Left lung (tissue), 10 donors: Measurements from ENCODE around the gene MTA1. TPM values are rescaled to one million over a fixed set of nuclear protein-coding genes. Genes with fewer than 3 reads are reported as not detected.
A peak's percentile ranks its signal among the peaks of the same experiment; 100 is the strongest.

Source experiments
- ATAC-seq: fragments of 200-7000 bp; cut with Tn5 transposase; one replicate; pipeline ENCODE4 v1.9.1; 2020; ENCODE audit warnings: moderate library complexity
- DNase-seq, 4 donors: peaks; one replicate each; pipeline ENCODE4 v3.0.0-alpha.2; 2013 to 2020
- H3K27ac ChIP-seq, 2 donors: fragments of 200-600 bp; sonication (generic) in 1 of 2; one replicate each; pipeline versions ENCODE4 v1.5.0 to v1.8.0; 2020 to 2021
- H3K27me3 ChIP-seq, 2 donors: fragments of 200-600 bp; sonication (generic) in 1 of 2; one replicate each; pipeline versions ENCODE4 v1.5.0 to v1.8.0; 2020 to 2021
- H3K36me3 ChIP-seq, 2 donors: fragments of 200-600 bp; sonication (generic) in 1 of 2; one replicate each; pipeline versions ENCODE4 v1.5.0 to v1.8.0; 2020 to 2021
- H3K4me1 ChIP-seq, 2 donors: fragments of 200-600 bp; one replicate each; pipeline ENCODE4 v1.8.0; 2021
- H3K4me3 ChIP-seq, 2 donors: fragments of 200-600 bp; sonication (generic) in 1 of 2; one replicate each; pipeline versions ENCODE4 v1.5.0 to v1.8.0; 2020 to 2021; ENCODE audit warnings: mild to moderate bottlenecking in 1 of 2
- H3K9me3 ChIP-seq, 2 donors: fragments of 200-600 bp; sonication (generic) in 1 of 2; one replicate each; pipeline versions ENCODE4 v1.5.0 to v1.8.0; 2020 to 2021
- CTCF ChIP-seq, 2 donors: fragments of 200-600 bp; sonication (generic) in 1 of 2; IDR thresholded peaks; one replicate each; pipeline versions ENCODE4 v1.5.0 to v1.8.0; 2021; ENCODE audit warnings: antibody characterized with exemption in 2 of 2
- intact Hi-C, 2 donors: fragments of 100-400 bp; cut with DNase I; formaldehyde crosslinking; loops; one replicate each; pipeline versions ENCODE4 v1.11.2 to v1.14.2; 2022
- polyA plus RNA-seq, 6 donors: library from polyadenylated mRNA; unstranded; fragments of 120-200 nt; gene quantifications; one replicate each; pipeline ENCODE4 v1.2.1, GENCODE V29; 2013; ENCODE audit not compliant: insufficient read length in 6 of 6
- total RNA-seq, 2 donors: library from RNA; stranded (reverse); fragmentation: NEBNext Ultra II Directional; extraction: Animal tissue kit (Norgen Biotek cat#: 25700); gene quantifications; one replicate each; pipeline ENCODE4 v1.2.1, GENCODE V29; 2021
- donor health status: DM: no; HTN: yes; CAD: no.
- donor health status: DM: no; HTN: no; CAD: no.

The MTA1 gene
- total and polyA plus RNA-seq, 8 donors = 60.6 to 165 (median 118) TPM

GRCh38 chr14:105490572-105491365 is 71.1 kb downstream of the MTA1 start, which contains the start of gene TEDC1:
Gene TEDC1 (plus strand): TSS chr14:105491246. CDS start chr14:105491376, 130 bp downstream.
- H3K27me3 ChIP-seq = peaks cover 0 to 28% of the 10 kb centered on the region in 2 donors
- ATAC-seq = peak; percentile 76
- H3K4me3 ChIP-seq = peak within 1 kb of the TSS; percentile 73 to 81
- H3K27ac ChIP-seq = peak within 1 kb of the TSS; percentile 95 to 97
- peaks cover 21 to 58% of the 10 kb centered on the region in 2 donors for H3K4me1 ChIP-seq
- no peaks in the 10 kb centered on the region for H3K9me3 ChIP-seq
- DNase-seq = peak; percentile 99 to 100 (median 100)
- peaks cover 0 to 6% of the 10 kb centered on the region in 2 donors for H3K36me3 ChIP-seq
- intact Hi-C loops = no loop called here
- TF ChIP-seq CTCF (IDR thresholded peaks at IDR 0.05) = peak; percentile 76 to 89

GRCh38 chr14:105491366-105491973 is 71.8 kb downstream of the MTA1 start:
- peak in 2 of 4 donors; percentile 80 to 94 for DNase-seq
- peak overlapping the region; percentile 73 to 81 for H3K4me3 ChIP-seq
- intact Hi-C loops = no loop called here
- H3K27ac ChIP-seq = peak overlapping the region; percentile 84 to 97
- peaks cover 14 to 51% of the 10 kb centered on the region in 2 donors for H3K4me1 ChIP-seq
- no peaks in the 10 kb centered on the region for H3K9me3 ChIP-seq
- H3K27me3 ChIP-seq = peaks cover 0 to 21% of the 10 kb centered on the region in 2 donors
- peaks cover 0 to 6% of the 10 kb centered on the region in 2 donors for H3K36me3 ChIP-seq
- peak; percentile 1 for ATAC-seq
- TF ChIP-seq CTCF (IDR thresholded peaks at IDR 0.05) = no peak

GRCh38 chr14:105492031-105492970 is 72.7 kb downstream of the MTA1 start:
- Histone ChIP-seq H3K27ac (peak overlapping the region in 1 of 2 donors; percentile 97), H3K27me3 (peaks cover 0 to 13% of the 10 kb centered on the region in 2 donors), H3K4me3 (peak overlapping the region in 1 of 2 donors; percentile 81), H3K9me3 (no peaks in the 10 kb centered on the region), H3K4me1 (peaks cover 10 to 42% of the 10 kb centered on the region in 2 donors), H3K36me3 (peaks cover 0 to 7% of the 10 kb centered on the region in 2 donors)
- ATAC-seq (no peak), DNase-seq (peak in 2 of 4 donors; percentile 34 to 82)
- intact Hi-C loops = no loop called here
- no peak for TF ChIP-seq CTCF (IDR thresholded peaks at IDR 0.05)

GRCh38 chr14:105492971-105493871 is 73.6 kb downstream of the MTA1 start:
- no peak for TF ChIP-seq CTCF (IDR thresholded peaks at IDR 0.05)
- H3K4me1 ChIP-seq = peaks cover 10 to 33% of the 10 kb centered on the region in 2 donors
- H3K27me3 ChIP-seq = peaks cover 0 to 3% of the 10 kb centered on the region in 2 donors
- H3K4me3 ChIP-seq = no peak overlapping the region
- ATAC-seq (no peak), DNase-seq (peak in 2 of 4 donors; percentile 34 to 76)
- H3K36me3 ChIP-seq = peaks cover 0 to 16% of the 10 kb centered on the region in 2 donors
- no peak overlapping the region for H3K27ac ChIP-seq
- intact Hi-C loops = no loop called here
- H3K9me3 ChIP-seq = no peaks in the 10 kb centered on the region
